IPS DF 6.9 (cell line): ENCODE results near the gene CST11.
"Not testable (repeated sequence)": the region's sequence is repeated elsewhere in the genome, so short reads cannot be mapped to it uniquely, and the experiment has no call there.

Source experiments
- DNase-seq: peaks from one replicate; pipeline ENCODE4 v3.0.0-alpha.2; 2013; ENCODE audit warnings: low read depth, low spot score
- H3K27ac ChIP-seq: one replicate; pipeline ENCODE4 v1.5.1; 2013; ENCODE audit warnings: low read length, control low read depth
- H3K27me3 ChIP-seq: 2 replicates; pipeline ENCODE4 v1.6.1; 2013; ENCODE audit warnings: mild to moderate bottlenecking, low read length; ENCODE audit not compliant: control insufficient read depth, insufficient read depth
- H3K36me3 ChIP-seq: 2 replicates; pipeline ENCODE4 v1.6.1; 2013; ENCODE audit warnings: low read length; ENCODE audit not compliant: control insufficient read depth, insufficient read depth
- H3K4me1 ChIP-seq: 2 replicates; pipeline ENCODE4 v1.6.1; 2013; ENCODE audit warnings: low read length; ENCODE audit not compliant: control insufficient read depth, insufficient read depth
- H3K4me3 ChIP-seq: 2 replicates; pipeline ENCODE4 v1.5.1; 2013; ENCODE audit warnings: mild to moderate bottlenecking, low read length
- H3K9me3 ChIP-seq: 2 replicates; pipeline ENCODE4 v1.6.1; 2013; ENCODE audit warnings: low read length, inconsistent platforms; ENCODE audit not compliant: control insufficient read depth, insufficient read depth
- WGBS: extraction: QIAGEN DNeasy Blood & Tissue Kit; methylation state at CpG from one replicate; pipeline ENCODE4 v1.1.7; 2013; ENCODE audit warnings: mixed read lengths, missing lambda C conversion rate; ENCODE audit not compliant: insufficient read length, insufficient coverage; 5-methylcytosine and 5-hydroxymethylcytosine counted together

CST11 gene

GRCh38 chr20:23477223-23477622 is 24.5 kb upstream of the CST11 start:
- Histone ChIP-seq H3K36me3 (no peaks in the 10 kb centered on the region), H3K4me1 (peaks cover 1% of the 10 kb centered on the region; the same call in 1 of the 2 replicates), H3K9me3 (no peaks in the 10 kb centered on the region), H3K27me3 (no peaks in the 10 kb centered on the region), H3K27ac (no peak overlapping the region), H3K4me3 (no peak overlapping the region)
- no peak for DNase-seq
- WGBS, result no CpG with 5 or more reads among the region's 3 CpGs

GRCh38 chr20:23476015-23476754 is 23.5 kb upstream of the CST11 start:
- peaks cover 1% of the 10 kb centered on the region; the same call in 1 of the 2 replicates for H3K4me1 ChIP-seq
- 100% methylated on average over 4 of the region's 6 CpGs for WGBS
- H3K27ac ChIP-seq, result no peak overlapping the region
- H3K27me3 ChIP-seq, result no peaks in the 10 kb centered on the region
- no peak for DNase-seq
- H3K9me3 ChIP-seq, result no peaks in the 10 kb centered on the region
- no peak overlapping the region for H3K4me3 ChIP-seq
- H3K36me3 ChIP-seq, result no peaks in the 10 kb centered on the region

GRCh38 chr20:23475395-23475794 is 22.7 kb upstream of the CST11 start:
- WGBS, result no CpG with 5 or more reads among the region's 5 CpGs
- H3K27me3 ChIP-seq, result no peaks in the 10 kb centered on the region
- no peak for DNase-seq
- no peak overlapping the region for H3K27ac ChIP-seq
- H3K9me3 ChIP-seq, result no peaks in the 10 kb centered on the region
- peaks cover 1% of the 10 kb centered on the region; the same call in 1 of the 2 replicates for H3K4me1 ChIP-seq
- no peak overlapping the region for H3K4me3 ChIP-seq
- no peaks in the 10 kb centered on the region for H3K36me3 ChIP-seq

GRCh38 chr20:23473293-23473692 is 20.6 kb upstream of the CST11 start:
- H3K4me3 ChIP-seq, H3K27ac ChIP-seq, H3K4me1 ChIP-seq, H3K27me3 ChIP-seq, H3K9me3 ChIP-seq, H3K36me3 ChIP-seq: not testable (repeated sequence)
- WGBS, result no CpG with 5 or more reads among the region's 2 CpGs
- peak; percentile 47 for DNase-seq

- DNase-seq, H3K4me3 ChIP-seq, H3K27ac ChIP-seq, H3K36me3 ChIP-seq, H3K4me1 ChIP-seq, H3K27me3 ChIP-seq, H3K9me3 ChIP-seq: not testable (repeated sequence)
- WGBS, result no CpG with 5 or more reads among the region's 5 CpGs
Measured at GRCh38 chr20:23472306-23472705, 19.6 kb upstream of the CST11 start.

- not testable (repeated sequence) for H3K36me3 ChIP-seq, H3K27ac ChIP-seq, H3K4me1 ChIP-seq, DNase-seq, H3K9me3 ChIP-seq, H3K27me3 ChIP-seq, H3K4me3 ChIP-seq
- no CpG with 5 or more reads among the region's 3 CpGs for WGBS
Measured at GRCh38 chr20:23466961-23467360, 14.3 kb upstream of the CST11 start.

GRCh38 chr20:23461180-23461579 is 8.5 kb upstream of the CST11 start:
- Histone ChIP-seq H3K27ac (no peak overlapping the region), H3K4me3 (no peak overlapping the region), H3K36me3 (no peaks in the 10 kb centered on the region), H3K9me3 (0 out of 2 replicates have a peak, but pooled peaks cover 1% of the 10 kb centered on the region), H3K27me3 (no peaks in the 10 kb centered on the region), H3K4me1 (no peaks in the 10 kb centered on the region)
- no peak for DNase-seq
- no CpG with 5 or more reads among the region's 1 CpG for WGBS

GRCh38 chr20:23459461-23460150 is 6.9 kb upstream of the CST11 start:
- DNase-seq, result no peak
- Histone ChIP-seq H3K9me3 (no peaks in the 10 kb centered on the region), H3K4me3 (no peak overlapping the region), H3K27me3 (no peaks in the 10 kb centered on the region), H3K4me1 (no peaks in the 10 kb centered on the region), H3K36me3 (no peaks in the 10 kb centered on the region), H3K27ac (no peak overlapping the region)
- no CpG with 5 or more reads among the region's 3 CpGs for WGBS

- WGBS, result no CpG with 5 or more reads among the region's 7 CpGs
- no peaks in the 10 kb centered on the region for H3K27me3 ChIP-seq
- DNase-seq, result no peak
- no peak overlapping the region for H3K27ac ChIP-seq
- H3K9me3 ChIP-seq, result no peaks in the 10 kb centered on the region
- no peaks in the 10 kb centered on the region for H3K36me3 ChIP-seq
- H3K4me1 ChIP-seq, result no peaks in the 10 kb centered on the region
- H3K4me3 ChIP-seq, result no peak overlapping the region
Measured at GRCh38 chr20:23456873-23457272, 4.2 kb upstream of the CST11 start.

- no peaks in the 10 kb centered on the region for H3K36me3 ChIP-seq
- no peaks in the 10 kb centered on the region for H3K4me1 ChIP-seq
- H3K27ac ChIP-seq, result no peak overlapping the region
- no peak overlapping the region for H3K4me3 ChIP-seq
- no peaks in the 10 kb centered on the region for H3K27me3 ChIP-seq
- H3K9me3 ChIP-seq, result no peaks in the 10 kb centered on the region
- DNase-seq, result no peak
- no CpG with 5 or more reads among the region's 3 CpGs for WGBS
Measured at GRCh38 chr20:23456409-23456808, 3.7 kb upstream of the CST11 start.

- no peaks in the 10 kb centered on the region for H3K36me3 ChIP-seq
- H3K27ac ChIP-seq, result no peak overlapping the region
- no peaks in the 10 kb centered on the region for H3K9me3 ChIP-seq
- no peak for DNase-seq
- WGBS, result no CpG with 5 or more reads among the region's 7 CpGs
- no peaks in the 10 kb centered on the region for H3K4me1 ChIP-seq
- no peak overlapping the region for H3K4me3 ChIP-seq
- no peaks in the 10 kb centered on the region for H3K27me3 ChIP-seq
Measured at GRCh38 chr20:23455639-23456038, 3.0 kb upstream of the CST11 start.
